GM18909 (cell line): ENCODE results near the gene OPCML.

Experiments used
- ATAC-seq: cut with Tn5 transposase; IDR thresholded peaks from one replicate; pipeline ENCODE4 v1.9.1; 2021; ENCODE audit warnings: mild to moderate bottlenecking; ENCODE audit not compliant: unreplicated experiment, poor library complexity

Gene OPCML

GRCh38 chr11:132519241-132519815 lies 1013.0 kb downstream of the OPCML start:
- no peak for ATAC-seq

GRCh38 chr11:132504501-132505041 lies 1027.7 kb downstream of the OPCML start:
- no peak for ATAC-seq

- no peak for ATAC-seq
Measured at GRCh38 chr11:132501356-132501755, 1030.9 kb downstream of the OPCML start.

- ATAC-seq, result no peak
Measured at GRCh38 chr11:132499661-132500060, 1032.6 kb downstream of the OPCML start.

GRCh38 chr11:132496341-132496740 lies 1036.0 kb downstream of the OPCML start:
- ATAC-seq, result no peak

GRCh38 chr11:132493801-132494200 lies 1038.5 kb downstream of the OPCML start:
- ATAC-seq, result no peak

- no peak for ATAC-seq
Measured at GRCh38 chr11:132490978-132491377, 1041.3 kb downstream of the OPCML start.

GRCh38 chr11:132486060-132486459 lies 1046.2 kb downstream of the OPCML start:
- ATAC-seq, result no peak

- ATAC-seq, result no peak
Measured at GRCh38 chr11:132475026-132475425, 1057.3 kb downstream of the OPCML start.

GRCh38 chr11:132472411-132473172 lies 1059.7 kb downstream of the OPCML start:
- ATAC-seq, result no peak

GRCh38 chr11:132471466-132471865 lies 1060.8 kb downstream of the OPCML start:
- no peak for ATAC-seq

GRCh38 chr11:132466983-132467382 lies 1065.3 kb downstream of the OPCML start:
- ATAC-seq, result no peak

- ATAC-seq, result no peak
Measured at GRCh38 chr11:132464939-132465338, 1067.4 kb downstream of the OPCML start.

GRCh38 chr11:132464003-132464342 lies 1068.3 kb downstream of the OPCML start:
- no peak for ATAC-seq

GRCh38 chr11:132463295-132464002 lies 1068.9 kb downstream of the OPCML start:
- ATAC-seq, result no peak

- no peak for ATAC-seq
Measured at GRCh38 chr11:132459736-132460135, 1072.6 kb downstream of the OPCML start.

GRCh38 chr11:132457445-132457844 lies 1074.9 kb downstream of the OPCML start:
- no peak for ATAC-seq

GRCh38 chr11:132456751-132457328 lies 1075.5 kb downstream of the OPCML start:
- ATAC-seq, result no peak

GRCh38 chr11:132455044-132455443 lies 1077.3 kb downstream of the OPCML start:
- ATAC-seq, result no peak

- ATAC-seq, result no peak
Measured at GRCh38 chr11:132453406-132453805, 1078.9 kb downstream of the OPCML start.

- no peak for ATAC-seq
Measured at GRCh38 chr11:132452616-132453015, 1079.7 kb downstream of the OPCML start.
